CD4-positive, alpha-beta T cell (primary cell): ENCODE data around the gene CCL14. TPM values are rescaled to one million over a fixed set of nuclear protein-coding genes. Genes with fewer than 3 reads are reported as not detected.

Experiments used
- ATAC-seq: fragments of 200-7000 bp; cut with Tn5 transposase; one replicate; pipeline ENCODE4 v1.10.0; 2022; ENCODE audit warnings: mild to moderate bottlenecking; ENCODE audit not compliant: poor library complexity
- CTCF ChIA-PET: fragments of 350-600 bp; sonication (Branson Sonifier 250); formaldehyde crosslinking; loops from one replicate; lab custom pipeline; 2021; ENCODE audit warnings: antibody characterized with exemption, inconsistent platforms; lab: Charles Lee
- POLR2A ChIA-PET: fragments of 350-600 bp; sonication (Branson Sonifier 250); formaldehyde crosslinking; loops from one replicate; lab custom pipeline; 2021; ENCODE audit warnings: antibody characterized with exemption, inconsistent platforms; lab: Charles Lee
- DNase-seq, 14 experiments: peaks; one replicate each; pipeline ENCODE4 v3.0.0-alpha.2; 2013 to 2020; ENCODE audit warnings: mixed read lengths in 2 of 14
- H3K27ac ChIP-seq, 2 donors: one replicate each; pipeline versions ENCODE4 v1.5.1 to v1.7.0; 2013; ENCODE audit warnings: low read length in 2 of 2, low read depth in 1 of 2, mild to moderate bottlenecking in 1 of 2
- H3K27me3 ChIP-seq, 2 experiments: 1 replicate in 1 of 2; 2 replicates in 1 of 2; pipeline versions ENCODE4 v1.6.1 to v1.7.0; 2013; ENCODE audit warnings: low read length in 2 of 2, control low read depth in 1 of 2, mild to moderate bottlenecking in 1 of 2, moderate library complexity in 1 of 2; ENCODE audit not compliant: insufficient read depth in 2 of 2, control insufficient read depth in 1 of 2
- H3K36me3 ChIP-seq: one replicate; pipeline ENCODE4 v1.6.1; 2013; ENCODE audit warnings: low read length, control low read depth; ENCODE audit not compliant: insufficient read depth
- H3K4me1 ChIP-seq: one replicate; pipeline ENCODE4 v1.6.1; 2013; ENCODE audit warnings: low read length, control low read depth; ENCODE audit not compliant: insufficient read depth
- H3K4me3 ChIP-seq: one replicate; pipeline ENCODE4 v1.5.1; 2013; ENCODE audit warnings: mild to moderate bottlenecking, low read length, moderate library complexity
- H3K9me3 ChIP-seq, 2 experiments: 1 replicate in 1 of 2; 2 replicates in 1 of 2; pipeline versions ENCODE4 v1.6.1 to v1.7.0; 2013; ENCODE audit warnings: low read length in 2 of 2, mild to moderate bottlenecking in 2 of 2, control low read depth in 1 of 2, moderate library complexity in 1 of 2; ENCODE audit not compliant: control insufficient read depth in 1 of 2, insufficient read depth in 1 of 2
- H3K27ac Mint-ChIP-seq: one replicate; pipeline ENCODE4 v1.8.0; 2020; ENCODE audit warnings: mixed read lengths
- H3K27me3 Mint-ChIP-seq: one replicate; pipeline ENCODE4 v1.8.0; 2021; ENCODE audit warnings: mixed read lengths
- H3K36me3 Mint-ChIP-seq: one replicate; pipeline ENCODE4 v1.8.0; 2021; ENCODE audit warnings: low read depth, mixed read lengths
- H3K4me1 Mint-ChIP-seq: one replicate; pipeline ENCODE4 v1.8.0; 2021; ENCODE audit warnings: low read depth, mixed read lengths
- H3K4me3 Mint-ChIP-seq: one replicate; pipeline ENCODE4 v1.8.0; 2020; ENCODE audit warnings: mild to moderate bottlenecking, mixed read lengths
- H3K9me3 Mint-ChIP-seq: one replicate; pipeline ENCODE4 v1.8.0; 2020; ENCODE audit warnings: mixed read lengths
- CTCF ChIP-seq: fragments of 200-600 bp; IDR thresholded peaks from one replicate; pipeline ENCODE4 v1.8.0; 2022; ENCODE audit warnings: antibody characterized with exemption, mild to moderate bottlenecking
- intact Hi-C, 2 experiments: fragments of 100-400 bp; cut with DNase I in 1 of 2; cut with micrococcal nuclease in 1 of 2; formaldehyde crosslinking; loops; one replicate each; pipeline versions ENCODE4 v1.15.1 to v1.9.0; 2023 to 2025; cut with DNase I, micrococcal nuclease
- total RNA-seq, 174 experiments: library from RNA in 2 of 174; stranded (reverse) in 2 of 174; gene quantifications; one replicate each; pipeline ENCODE4 v1.2.3 and lab custom pipeline; 2021 to 2026

The CCL14 gene
- total RNA-seq, 2 experiments from 2014 or later, result not detected

DNA sequence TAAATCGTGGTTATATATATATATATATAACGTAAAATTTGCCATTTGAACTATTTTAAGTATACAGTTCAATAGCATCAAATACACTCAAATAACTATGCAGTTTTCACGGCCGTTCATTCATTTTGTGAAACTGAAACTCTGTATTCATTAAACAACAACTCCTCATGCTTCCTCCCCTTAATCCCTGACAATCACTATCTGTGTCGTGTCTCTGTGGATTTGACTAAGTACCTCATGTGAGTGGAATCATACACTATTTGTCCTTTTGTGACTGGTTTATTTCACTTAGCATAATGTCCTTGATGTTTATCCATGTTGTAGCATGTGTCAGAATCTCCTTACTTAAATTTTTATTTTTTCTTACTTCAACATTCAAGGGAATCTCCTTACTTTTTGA, 28.4 kb upstream of the CCL14 start:
- ChIA-PET POLR2A (no interaction called here), CTCF (no interaction called here)
- H3K27ac Mint-ChIP-seq, result no peak overlapping the region
- Histone ChIP-seq H3K9me3 (peaks cover 0 to 7% of the 10 kb centered on the region in 2 experiments), H3K4me3 (no peak overlapping the region), H3K27me3 (peaks cover 0 to 10% of the 10 kb centered on the region in 2 experiments), H3K27ac (no peak overlapping the region), H3K36me3 (no peaks in the 10 kb centered on the region), H3K4me1 (no peaks in the 10 kb centered on the region)
- ATAC-seq (no peak), DNase-seq (no peak)
- no peak for TF ChIP-seq CTCF
- H3K4me1 Mint-ChIP-seq, result no peaks in the 10 kb centered on the region
- intact Hi-C loops, result no loop called here
- H3K27me3 Mint-ChIP-seq, result peaks cover 46% of the 10 kb centered on the region
- no peaks in the 10 kb centered on the region for H3K9me3 Mint-ChIP-seq
- no peak overlapping the region for H3K4me3 Mint-ChIP-seq
- H3K36me3 Mint-ChIP-seq, result no peaks in the 10 kb centered on the region

DNA sequence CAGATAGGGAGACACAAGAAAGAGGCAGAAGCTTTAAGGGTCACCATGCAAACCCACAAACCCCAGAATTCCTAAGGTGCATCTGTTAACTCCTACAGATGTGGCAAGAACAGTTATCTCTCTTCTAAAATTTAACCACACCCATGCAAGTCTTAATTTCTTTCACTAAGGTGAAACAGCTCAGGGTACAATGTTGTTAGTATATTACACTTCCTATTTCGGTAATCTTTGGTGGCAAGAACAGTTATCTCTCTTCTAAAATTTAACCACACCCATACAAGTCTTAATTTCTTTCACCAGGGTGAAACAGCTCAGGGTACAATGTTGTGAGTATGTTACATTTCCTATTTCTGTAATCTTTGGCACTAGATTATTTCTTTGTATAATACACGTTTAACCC, 24.7 kb upstream of the CCL14 start:
- no peak overlapping the region for H3K27ac Mint-ChIP-seq
- no peak overlapping the region for H3K27ac ChIP-seq
- DNase-seq, result peak in 1 of 14 experiments; percentile 2

GRCh38 chr17:36008998-36009665, 22.6 kb upstream of the CCL14 start:
- Histone ChIP-seq H3K4me1 (no peaks in the 10 kb centered on the region), H3K27me3 (peaks cover 0 to 4% of the 10 kb centered on the region in 2 experiments), H3K36me3 (no peaks in the 10 kb centered on the region), H3K4me3 (no peak overlapping the region), H3K27ac (no peak overlapping the region), H3K9me3 (peaks cover 0 to 11% of the 10 kb centered on the region in 2 experiments)
- CTCF ChIA-PET, result no interaction called here
- POLR2A ChIA-PET, result no interaction called here
- H3K36me3 Mint-ChIP-seq, result no peaks in the 10 kb centered on the region
- intact Hi-C loops, result no loop called here
- DNase-seq (no peak), ATAC-seq (no peak)
- TF ChIP-seq CTCF, result no peak
- H3K9me3 Mint-ChIP-seq, result no peaks in the 10 kb centered on the region
- no peak overlapping the region for H3K4me3 Mint-ChIP-seq
- H3K27ac Mint-ChIP-seq, result no peak overlapping the region
- H3K4me1 Mint-ChIP-seq, result peaks cover 5% of the 10 kb centered on the region
- H3K27me3 Mint-ChIP-seq, result peaks cover 26% of the 10 kb centered on the region

More for the DNA sequence above, 24.7 kb upstream of the CCL14 start:
- no peak overlapping the region for H3K4me3 Mint-ChIP-seq
- H3K4me1 Mint-ChIP-seq, result no peaks in the 10 kb centered on the region
- ATAC-seq, result no peak
- ChIA-PET POLR2A (no interaction called here), CTCF (no interaction called here)
- no peaks in the 10 kb centered on the region for H3K36me3 Mint-ChIP-seq
- H3K4me3 ChIP-seq, result no peak overlapping the region
- intact Hi-C loops, result no loop called here
- H3K36me3 ChIP-seq, result no peaks in the 10 kb centered on the region
- H3K4me1 ChIP-seq, result no peaks in the 10 kb centered on the region
- H3K9me3 ChIP-seq, result peaks cover 0 to 11% of the 10 kb centered on the region in 2 experiments
- peaks cover 0 to 4% of the 10 kb centered on the region in 2 experiments for H3K27me3 ChIP-seq
- no peaks in the 10 kb centered on the region for H3K9me3 Mint-ChIP-seq
- TF ChIP-seq CTCF, result no peak
- H3K27me3 Mint-ChIP-seq, result peaks cover 26% of the 10 kb centered on the region
